ENCODE data around the gene CRHR1.

The CRHR1 gene

GRCh38 chr17:45846223-45846622, 62.1 kb downstream of the CRHR1 start:
- Histone ChIP-seq H3K36me3 (ENCODE audit: control insufficient read depth, insufficient read depth, low read length) (no peaks in the 10 kb centered on the region), H3K4me1 (ENCODE audit: control insufficient read depth, insufficient read depth, low read length, poor library complexity, severe bottlenecking) (no peaks in the 10 kb centered on the region)
- WGBS, 2 experiments (ENCODE audit: insufficient coverage in 2 of 2), result 93 to 95% methylated on average over 9 to 10 of the region's 10 CpGs

DNA sequence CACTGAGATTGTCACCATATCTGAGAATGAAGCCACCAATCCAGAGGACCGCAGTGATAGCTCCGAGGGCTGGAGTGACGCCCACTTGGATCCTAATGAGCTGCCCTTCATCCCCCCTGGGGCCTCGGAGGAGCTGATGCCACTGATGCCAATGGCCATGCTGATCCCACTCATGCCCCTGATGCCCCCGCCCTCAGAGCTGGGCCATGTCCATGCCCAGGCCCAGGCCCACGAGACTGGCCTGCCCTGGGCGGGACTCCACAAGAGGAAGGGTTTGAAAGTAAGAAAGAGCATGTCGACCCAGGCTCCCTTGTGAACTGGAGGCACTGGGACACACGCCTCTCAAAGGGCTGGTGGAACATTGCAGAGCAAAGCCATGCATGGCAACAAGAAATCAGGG, 62.5 kb downstream of the CRHR1 start:
- Histone ChIP-seq H3K4me1 (ENCODE audit: control insufficient read depth, insufficient read depth, low read length, poor library complexity, severe bottlenecking) (no peaks in the 10 kb centered on the region), H3K4me3 (ENCODE audit: extremely low read depth, insufficient read depth, low read length, poor library complexity, severe bottlenecking) (no peak overlapping the region), H3K9me3 (ENCODE audit: control insufficient read depth, low read length) (no peaks in the 10 kb centered on the region), H3K36me3 (ENCODE audit: control insufficient read depth, insufficient read depth, low read length) (no peaks in the 10 kb centered on the region), H3K27ac (ENCODE audit: low read depth, low read length, severe bottlenecking) (no peak overlapping the region)
- 85 to 86% methylated on average over 9 of the region's 9 CpGs for WGBS, 2 experiments (ENCODE audit: insufficient coverage in 2 of 2)

More at GRCh38 chr17:45846223-45846622, 62.1 kb downstream of the CRHR1 start:
- no peak overlapping the region for H3K27ac ChIP-seq (ENCODE audit: low read depth, low read length, severe bottlenecking)
- no peaks in the 10 kb centered on the region for H3K9me3 ChIP-seq (ENCODE audit: control insufficient read depth, low read length)
- H3K4me3 ChIP-seq (ENCODE audit: extremely low read depth, insufficient read depth, low read length, poor library complexity, severe bottlenecking), result no peak overlapping the region

DNA sequence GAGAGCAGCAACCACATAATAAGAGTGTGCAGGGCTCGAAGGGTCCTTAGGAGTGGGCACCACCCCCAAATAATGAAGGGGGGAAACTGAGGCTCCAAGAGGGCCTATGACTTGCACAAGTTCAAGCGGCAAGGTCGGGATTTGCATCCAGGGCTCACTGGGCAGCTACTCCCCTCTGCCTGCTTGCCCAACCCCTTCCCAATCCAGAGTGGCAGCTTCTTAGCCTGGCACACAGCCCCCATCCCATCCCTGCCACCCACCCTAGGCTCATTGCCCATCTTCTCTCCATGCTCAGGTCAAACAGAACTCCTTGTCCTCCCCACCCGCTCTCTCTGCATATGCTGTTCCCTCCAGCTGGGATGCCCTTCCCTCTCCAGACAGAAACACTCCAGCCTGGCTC, 63.0 kb downstream of the CRHR1 start:
- no peaks in the 10 kb centered on the region for H3K4me1 ChIP-seq (ENCODE audit: control insufficient read depth, insufficient read depth, low read length, poor library complexity, severe bottlenecking)
- no peaks in the 10 kb centered on the region for H3K9me3 ChIP-seq (ENCODE audit: control insufficient read depth, low read length)
- no peaks in the 10 kb centered on the region for H3K36me3 ChIP-seq (ENCODE audit: control insufficient read depth, insufficient read depth, low read length)
- WGBS, 2 experiments (ENCODE audit: insufficient coverage in 2 of 2), result 89 to 95% methylated on average over 4 of the region's 4 CpGs
- H3K4me3 ChIP-seq (ENCODE audit: extremely low read depth, insufficient read depth, low read length, poor library complexity, severe bottlenecking), result no peak overlapping the region
- no peak overlapping the region for H3K27ac ChIP-seq (ENCODE audit: low read depth, low read length, severe bottlenecking)

DNA sequence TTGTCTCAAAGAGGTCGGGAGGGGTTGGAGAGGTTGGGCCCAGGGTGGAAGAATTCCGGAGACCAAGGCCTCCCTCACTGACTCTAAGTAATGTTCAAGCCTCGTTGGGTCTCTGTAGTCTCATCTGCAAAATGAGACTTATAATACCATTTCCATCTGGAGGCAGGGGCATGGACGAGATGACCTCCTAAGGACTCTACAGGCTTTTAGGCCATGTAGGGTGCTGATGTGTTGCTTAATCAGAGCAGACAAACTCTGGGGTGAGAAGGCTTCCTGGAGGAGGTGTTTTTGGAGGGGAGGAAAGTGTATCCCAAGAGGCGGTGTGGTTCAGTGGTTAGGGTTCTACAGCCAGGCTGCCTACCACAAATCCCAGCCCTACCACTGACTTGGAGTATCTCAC, 63.6 kb downstream of the CRHR1 start:
- Histone ChIP-seq H3K9me3 (ENCODE audit: control insufficient read depth, low read length) (no peaks in the 10 kb centered on the region), H3K4me1 (ENCODE audit: control insufficient read depth, insufficient read depth, low read length, poor library complexity, severe bottlenecking) (no peaks in the 10 kb centered on the region), H3K4me3 (ENCODE audit: extremely low read depth, insufficient read depth, low read length, poor library complexity, severe bottlenecking) (no peak overlapping the region), H3K36me3 (ENCODE audit: control insufficient read depth, insufficient read depth, low read length) (no peaks in the 10 kb centered on the region), H3K27ac (ENCODE audit: low read depth, low read length, severe bottlenecking) (no peak overlapping the region)
- 60 to 77% methylated on average over 1 to 2 of the region's 5 CpGs for WGBS, 2 experiments (ENCODE audit: insufficient coverage in 2 of 2)

- Histone ChIP-seq H3K27ac (ENCODE audit: low read depth, low read length, severe bottlenecking) (no peak overlapping the region), H3K4me3 (ENCODE audit: extremely low read depth, insufficient read depth, low read length, poor library complexity, severe bottlenecking) (no peak overlapping the region), H3K4me1 (ENCODE audit: control insufficient read depth, insufficient read depth, low read length, poor library complexity, severe bottlenecking) (no peaks in the 10 kb centered on the region), H3K9me3 (ENCODE audit: control insufficient read depth, low read length) (no peaks in the 10 kb centered on the region), H3K36me3 (ENCODE audit: control insufficient read depth, insufficient read depth, low read length) (no peaks in the 10 kb centered on the region)
- WGBS, 2 experiments (ENCODE audit: insufficient coverage in 2 of 2), result 94 to 95% methylated on average over 6 to 9 of the region's 9 CpGs
Measured at GRCh38 chr17:45848405-45848804, 64.3 kb downstream of the CRHR1 start.

GRCh38 chr17:45848868-45849535, 64.9 kb downstream of the CRHR1 start:
- Histone ChIP-seq H3K4me1 (ENCODE audit: control insufficient read depth, insufficient read depth, low read length, poor library complexity, severe bottlenecking) (no peaks in the 10 kb centered on the region), H3K36me3 (ENCODE audit: control insufficient read depth, insufficient read depth, low read length) (no peaks in the 10 kb centered on the region), H3K4me3 (ENCODE audit: extremely low read depth, insufficient read depth, low read length, poor library complexity, severe bottlenecking) (no peak overlapping the region), H3K9me3 (ENCODE audit: control insufficient read depth, low read length) (no peaks in the 10 kb centered on the region), H3K27ac (ENCODE audit: low read depth, low read length, severe bottlenecking) (no peak overlapping the region)
- 81% methylated on average over 12 to 13 of the region's 15 CpGs for WGBS, 2 experiments (ENCODE audit: insufficient coverage in 2 of 2)

GRCh38 chr17:45849536-45849990, 65.4 kb downstream of the CRHR1 start:
- WGBS, 2 experiments (ENCODE audit: insufficient coverage in 2 of 2), result 68 to 94% methylated on average over 3 to 6 of the region's 7 CpGs
- H3K9me3 ChIP-seq (ENCODE audit: control insufficient read depth, low read length), result no peaks in the 10 kb centered on the region
- H3K36me3 ChIP-seq (ENCODE audit: control insufficient read depth, insufficient read depth, low read length), result no peaks in the 10 kb centered on the region
- H3K27ac ChIP-seq (ENCODE audit: low read depth, low read length, severe bottlenecking), result no peak overlapping the region
- no peaks in the 10 kb centered on the region for H3K4me1 ChIP-seq (ENCODE audit: control insufficient read depth, insufficient read depth, low read length, poor library complexity, severe bottlenecking)
- H3K4me3 ChIP-seq (ENCODE audit: extremely low read depth, insufficient read depth, low read length, poor library complexity, severe bottlenecking), result no peak overlapping the region

- Histone ChIP-seq H3K27ac (ENCODE audit: low read depth, low read length, severe bottlenecking) (no peak overlapping the region), H3K4me1 (ENCODE audit: control insufficient read depth, insufficient read depth, low read length, poor library complexity, severe bottlenecking) (no peaks in the 10 kb centered on the region), H3K4me3 (ENCODE audit: extremely low read depth, insufficient read depth, low read length, poor library complexity, severe bottlenecking) (no peak overlapping the region), H3K9me3 (ENCODE audit: control insufficient read depth, low read length) (no peaks in the 10 kb centered on the region), H3K36me3 (ENCODE audit: control insufficient read depth, insufficient read depth, low read length) (no peaks in the 10 kb centered on the region)
- WGBS, 2 experiments (ENCODE audit: insufficient coverage in 2 of 2), result 83 to 94% methylated on average over 2 to 4 of the region's 4 CpGs
Measured at GRCh38 chr17:45850011-45850410, 65.9 kb downstream of the CRHR1 start.

GRCh38 chr17:45850468-45850867, 66.3 kb downstream of the CRHR1 start:
- H3K36me3 ChIP-seq (ENCODE audit: control insufficient read depth, insufficient read depth, low read length), result no peaks in the 10 kb centered on the region
- WGBS, 2 experiments (ENCODE audit: insufficient coverage in 2 of 2), result 78 to 90% methylated on average over 3 to 4 of the region's 5 CpGs
- H3K4me3 ChIP-seq (ENCODE audit: extremely low read depth, insufficient read depth, low read length, poor library complexity, severe bottlenecking), result no peak overlapping the region
- no peaks in the 10 kb centered on the region for H3K9me3 ChIP-seq (ENCODE audit: control insufficient read depth, low read length)
- H3K27ac ChIP-seq (ENCODE audit: low read depth, low read length, severe bottlenecking), result no peak overlapping the region
- H3K4me1 ChIP-seq (ENCODE audit: control insufficient read depth, insufficient read depth, low read length, poor library complexity, severe bottlenecking), result no peaks in the 10 kb centered on the region

DNA sequence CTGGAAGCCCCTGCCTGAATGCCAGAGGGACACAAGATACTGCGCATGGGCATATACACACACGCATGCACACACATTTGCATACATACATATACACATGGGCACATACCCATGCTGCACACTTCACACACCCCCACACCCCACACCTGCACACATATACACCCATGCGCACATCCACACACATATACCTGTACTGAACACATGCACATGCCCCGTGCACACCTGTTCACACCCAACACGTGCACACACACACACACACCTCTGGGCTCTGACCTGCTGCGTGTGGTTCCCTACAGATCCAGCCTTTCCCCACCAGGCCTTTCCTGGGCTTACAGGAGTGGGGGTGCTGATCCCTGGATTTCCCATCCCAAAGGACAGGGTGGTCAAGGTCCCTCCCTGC, 66.9 kb downstream of the CRHR1 start:
- 73 to 100% methylated on average over 2 to 6 of the region's 6 CpGs for WGBS, 2 experiments (ENCODE audit: insufficient coverage in 2 of 2)
- no peaks in the 10 kb centered on the region for H3K9me3 ChIP-seq (ENCODE audit: control insufficient read depth, low read length)
- H3K27ac ChIP-seq (ENCODE audit: low read depth, low read length, severe bottlenecking), result no peak overlapping the region
- no peak overlapping the region for H3K4me3 ChIP-seq (ENCODE audit: extremely low read depth, insufficient read depth, low read length, poor library complexity, severe bottlenecking)
- no peaks in the 10 kb centered on the region for H3K4me1 ChIP-seq (ENCODE audit: control insufficient read depth, insufficient read depth, low read length, poor library complexity, severe bottlenecking)
- no peaks in the 10 kb centered on the region for H3K36me3 ChIP-seq (ENCODE audit: control insufficient read depth, insufficient read depth, low read length)

GRCh38 chr17:45851464-45851863, 67.3 kb downstream of the CRHR1 start:
- no peak overlapping the region for H3K4me3 ChIP-seq (ENCODE audit: extremely low read depth, insufficient read depth, low read length, poor library complexity, severe bottlenecking)
- 53 to 65% methylated on average over 7 of the region's 8 CpGs for WGBS, 2 experiments (ENCODE audit: insufficient coverage in 2 of 2)
- H3K9me3 ChIP-seq (ENCODE audit: control insufficient read depth, low read length), result no peaks in the 10 kb centered on the region
- no peaks in the 10 kb centered on the region for H3K36me3 ChIP-seq (ENCODE audit: control insufficient read depth, insufficient read depth, low read length)
- H3K27ac ChIP-seq (ENCODE audit: low read depth, low read length, severe bottlenecking), result no peak overlapping the region
- H3K4me1 ChIP-seq (ENCODE audit: control insufficient read depth, insufficient read depth, low read length, poor library complexity, severe bottlenecking), result no peaks in the 10 kb centered on the region
